Mesenchymal stem cell (in vitro differentiated cells and primary cell): Measurements from ENCODE around the gene KANTR.

Experiments
- DNase-seq: peaks from one replicate; pipeline ENCODE4 v3.0.0-alpha.2; 2013
- H2AFZ ChIP-seq: one replicate; pipeline ENCODE4 v1.6.1; 2013; ENCODE audit warnings: low read depth, mild to moderate bottlenecking, control low read depth, inconsistent platforms, low read length, moderate library complexity
- H2AK5ac ChIP-seq: 2 replicates; pipeline ENCODE4 v1.6.1; 2013; ENCODE audit warnings: low read length, moderate library complexity, mild to moderate bottlenecking, inconsistent platforms; ENCODE audit not compliant: severe bottlenecking
- H2BK120ac ChIP-seq: one replicate; pipeline ENCODE4 v1.6.1; 2013; ENCODE audit warnings: low read depth, mild to moderate bottlenecking, inconsistent platforms, low read length, moderate library complexity
- H2BK12ac ChIP-seq, 2 experiments: one replicate each; pipeline ENCODE4 v1.6.1; 2013; ENCODE audit warnings: inconsistent platforms in 2 of 2, low read length in 2 of 2, mild to moderate bottlenecking in 2 of 2, moderate library complexity in 2 of 2, control low read depth in 1 of 2
- H2BK15ac ChIP-seq: one replicate; pipeline ENCODE4 v1.6.1; 2013; ENCODE audit warnings: mild to moderate bottlenecking, low read depth, inconsistent platforms; ENCODE audit not compliant: poor library complexity, severe bottlenecking
- H2BK5ac ChIP-seq: 2 replicates; pipeline ENCODE4 v1.6.1; 2013; ENCODE audit warnings: low read depth, mild to moderate bottlenecking, low read length, control low read depth, inconsistent platforms; ENCODE audit not compliant: poor library complexity, severe bottlenecking
- H3K14ac ChIP-seq, 2 experiments: one replicate each; pipeline ENCODE4 v1.6.1; 2013; ENCODE audit warnings: inconsistent platforms in 2 of 2, low read length in 2 of 2, control low read depth in 1 of 2, mild to moderate bottlenecking in 1 of 2, moderate library complexity in 1 of 2
- H3K18ac ChIP-seq, 2 experiments: one replicate each; pipeline ENCODE4 v1.6.1; 2013; ENCODE audit warnings: inconsistent platforms in 2 of 2, low read length in 2 of 2, control low read depth in 1 of 2, low read depth in 1 of 2, mild to moderate bottlenecking in 1 of 2
- H3K23ac ChIP-seq, 2 experiments: one replicate each; pipeline ENCODE4 v1.6.1; 2013; ENCODE audit warnings: inconsistent platforms in 2 of 2, low read length in 2 of 2, mild to moderate bottlenecking in 2 of 2, moderate library complexity in 2 of 2, control low read depth in 1 of 2
- H3K27ac ChIP-seq: 2 replicates; pipeline ENCODE4 v1.5.1; 2013; ENCODE audit warnings: mild to moderate bottlenecking, moderate library complexity, low read length, control low read depth, inconsistent platforms; ENCODE audit not compliant: poor library complexity, severe bottlenecking
- H3K27me3 ChIP-seq, 2 experiments: 2 replicates each; pipeline versions ENCODE4 v1.6.1 to v1.7.0; 2013; ENCODE audit warnings: low read length in 2 of 2, mild to moderate bottlenecking in 2 of 2, moderate library complexity in 2 of 2, control low read depth in 1 of 2, inconsistent platforms in 1 of 2; ENCODE audit not compliant: control insufficient read depth in 1 of 2, insufficient read depth in 1 of 2
- H3K36me3 ChIP-seq, 2 experiments: 2 replicates each; pipeline versions ENCODE4 v1.6.1 to v1.7.0; 2013; ENCODE audit warnings: low read length in 2 of 2, control low read depth in 1 of 2, inconsistent platforms in 1 of 2, low read depth in 1 of 2, mild to moderate bottlenecking in 1 of 2; ENCODE audit not compliant: insufficient read depth in 2 of 2, control insufficient read depth in 1 of 2
- H3K4ac ChIP-seq, 2 experiments: one replicate each; pipeline ENCODE4 v1.6.1; 2013; ENCODE audit warnings: inconsistent platforms in 2 of 2, low read length in 2 of 2, mild to moderate bottlenecking in 2 of 2, moderate library complexity in 2 of 2, control low read depth in 1 of 2, low read depth in 1 of 2
- H3K4me1 ChIP-seq: 2 replicates; pipeline ENCODE4 v1.6.1; 2013; ENCODE audit warnings: low read depth, low read length, control low read depth; ENCODE audit not compliant: control insufficient read depth, insufficient read depth
- H3K4me2 ChIP-seq: 2 replicates; pipeline ENCODE4 v1.6.1; 2013; ENCODE audit warnings: low read length, mild to moderate bottlenecking, inconsistent platforms; ENCODE audit not compliant: poor library complexity, severe bottlenecking
- H3K4me3 ChIP-seq, 2 experiments: 2 replicates each; pipeline versions ENCODE4 v1.5.1 to v1.7.0; 2013; ENCODE audit warnings: low read length in 2 of 2, mild to moderate bottlenecking in 2 of 2, control low read depth in 1 of 2, low read depth in 1 of 2; ENCODE audit not compliant: insufficient read depth in 1 of 2
- H3K79me1 ChIP-seq: replicated peaks from 2 replicates; pipeline ENCODE4 v1.6.1; 2013; ENCODE audit warnings: mild to moderate bottlenecking, control low read depth, low read length, inconsistent platforms; ENCODE audit not compliant: poor library complexity, severe bottlenecking
- H3K9ac ChIP-seq: 2 replicates; pipeline ENCODE4 v1.7.0; 2013; ENCODE audit warnings: mild to moderate bottlenecking, low read length, moderate library complexity
- H3K9me3 ChIP-seq: 2 replicates; pipeline ENCODE4 v1.7.0; 2013; ENCODE audit warnings: mild to moderate bottlenecking, low read length; ENCODE audit not compliant: control insufficient read depth
- H4K8ac ChIP-seq: one replicate; pipeline ENCODE4 v1.6.1; 2013; ENCODE audit warnings: inconsistent platforms, mild to moderate bottlenecking, low read length, moderate library complexity
- H4K91ac ChIP-seq: one replicate; pipeline ENCODE4 v1.6.1; 2013; ENCODE audit warnings: mild to moderate bottlenecking, low read length, inconsistent platforms
- WGBS: methylation state at CpG from one replicate; pipeline ENCODE4 v1.1.7; 2013; ENCODE audit warnings: mixed read lengths; 5-methylcytosine and 5-hydroxymethylcytosine counted together

KANTR gene

DNA sequence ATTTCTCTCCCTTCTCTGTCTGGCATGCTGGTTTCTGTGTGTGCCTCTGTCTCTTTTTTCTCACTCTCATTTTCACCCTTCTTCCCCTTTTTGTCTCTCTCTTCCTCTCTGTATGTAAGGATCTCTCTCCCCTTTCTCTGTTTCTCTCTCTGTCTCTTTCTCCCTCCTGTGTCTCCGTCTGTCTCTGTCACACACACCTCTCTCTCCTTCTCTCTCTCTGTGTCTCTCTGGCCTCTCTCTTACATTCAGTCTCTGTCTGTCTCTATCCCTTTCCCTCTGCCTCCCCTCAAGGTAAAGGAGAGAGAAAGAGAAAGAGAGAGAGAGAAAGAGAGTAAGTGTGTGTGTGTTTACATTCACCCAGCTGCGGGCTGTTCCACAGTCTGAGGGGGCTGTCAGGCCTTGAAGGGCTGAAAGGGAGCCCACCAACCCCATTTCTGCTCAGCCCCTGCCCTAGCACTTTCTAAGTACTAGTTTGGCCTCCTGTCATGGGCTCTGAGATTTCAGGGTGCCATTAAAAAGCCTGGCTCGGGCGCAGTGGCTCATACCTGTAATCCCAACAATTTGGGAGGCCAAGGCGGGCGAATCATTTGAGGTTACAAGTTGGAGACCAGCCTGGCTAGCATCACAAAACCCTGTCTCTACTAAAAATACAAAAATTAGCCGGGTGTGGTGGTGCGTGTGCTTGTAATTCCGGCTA is 21.4 kb upstream of the KANTR start:
- Histone ChIP-seq H3K4ac (no peak overlapping the region), H3K27me3 (peaks cover 0 to 22% of the 10 kb centered on the region in 2 experiments), H3K4me3 (no peak overlapping the region), H2BK15ac (no peak overlapping the region), H3K27ac (no peak overlapping the region), H2BK120ac (no peak overlapping the region), H4K8ac (peak overlapping the region; percentile 49), H3K9ac (no peak overlapping the region), H3K18ac (no peak overlapping the region), H3K4me1 (peaks cover 3% of the 10 kb centered on the region), H2BK12ac (no peak overlapping the region), H2AFZ (no peak overlapping the region), H3K79me1 (peaks cover 4% of the 10 kb centered on the region), H2AK5ac (no peak overlapping the region), H3K14ac (no peak overlapping the region), H3K36me3 (peaks cover 8 to 15% of the 10 kb centered on the region in 2 experiments), H3K23ac (no peak overlapping the region), H2BK5ac (no peak overlapping the region), H3K9me3 (no peaks in the 10 kb centered on the region), H3K4me2 (no peak overlapping the region), H4K91ac (no peak overlapping the region)
- DNase-seq: no peak
- WGBS: 93% methylated on average over 7 of the region's 9 CpGs

DNA sequence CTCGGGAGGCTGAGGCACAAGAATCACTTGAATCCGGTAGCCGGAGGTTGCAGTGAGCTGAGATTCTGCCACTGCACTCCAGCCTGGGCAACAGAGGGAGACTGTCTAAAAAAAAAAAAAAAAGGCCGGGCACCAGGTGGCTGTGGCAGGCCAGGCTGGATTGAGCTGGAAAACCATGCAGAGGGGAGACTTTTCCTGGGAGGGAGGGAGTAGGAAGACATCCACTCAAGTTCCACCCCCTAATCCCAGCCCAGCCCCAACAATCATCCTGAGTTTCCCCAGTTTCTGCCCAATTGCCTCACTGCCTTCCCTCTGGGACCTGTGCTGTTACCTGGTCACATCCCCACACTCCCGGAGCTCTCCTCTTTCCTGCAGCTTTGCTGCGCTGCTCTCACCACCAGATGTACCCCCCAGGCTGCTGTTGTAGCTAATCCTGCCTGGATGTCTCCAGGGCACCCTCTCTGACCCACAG is 20.8 kb upstream of the KANTR start:
- no peak overlapping the region for H3K27ac ChIP-seq
- peaks cover 3% of the 10 kb centered on the region for H3K4me1 ChIP-seq
- no peak overlapping the region for H3K9ac ChIP-seq
- WGBS: 63% methylated on average over 4 of the region's 6 CpGs
- H3K79me1 ChIP-seq: peaks cover 5% of the 10 kb centered on the region
- no peaks in the 10 kb centered on the region for H3K9me3 ChIP-seq
- H2BK5ac ChIP-seq: no peak overlapping the region
- peaks cover 0 to 21% of the 10 kb centered on the region in 2 experiments for H3K27me3 ChIP-seq
- no peak overlapping the region for H3K4me3 ChIP-seq
- no peak for DNase-seq
- no peak overlapping the region for H4K91ac ChIP-seq
- no peak overlapping the region for H2BK15ac ChIP-seq
- H2BK120ac ChIP-seq: no peak overlapping the region
- H2BK12ac ChIP-seq: no peak overlapping the region
- H2AFZ ChIP-seq: no peak overlapping the region
- no peak overlapping the region for H3K14ac ChIP-seq
- H3K18ac ChIP-seq: no peak overlapping the region
- no peak overlapping the region for H3K23ac ChIP-seq
- H3K4ac ChIP-seq: no peak overlapping the region
- peaks cover 8 to 18% of the 10 kb centered on the region in 2 experiments for H3K36me3 ChIP-seq
- H2AK5ac ChIP-seq: no peak overlapping the region
- H3K4me2 ChIP-seq: no peak overlapping the region
- no peak overlapping the region for H4K8ac ChIP-seq

DNA sequence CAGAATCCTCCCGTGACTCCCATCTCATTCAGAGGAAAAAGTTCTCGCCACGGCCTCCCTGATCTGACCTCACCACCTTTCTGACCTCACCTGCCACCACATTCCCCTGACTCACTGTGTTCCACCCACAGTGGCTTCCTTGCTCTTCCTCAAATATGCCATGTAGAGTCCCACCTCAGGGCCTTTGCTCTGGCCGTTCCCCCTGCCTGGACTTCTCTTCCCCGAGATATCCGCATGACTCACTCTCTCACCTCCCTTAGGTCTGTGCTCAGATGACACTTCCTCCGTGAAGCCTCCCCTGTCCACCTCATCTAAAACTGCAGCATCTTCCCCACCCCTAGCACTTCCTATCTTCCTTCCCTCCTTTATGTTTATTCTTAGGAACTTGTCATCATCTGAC is 18.9 kb upstream of the KANTR start:
- Histone ChIP-seq H3K4ac (no peak overlapping the region), H2AK5ac (no peak overlapping the region), H2BK120ac (no peak overlapping the region), H3K14ac (no peak overlapping the region), H3K18ac (no peak overlapping the region), H2BK5ac (no peak overlapping the region), H2AFZ (no peak overlapping the region), H4K91ac (no peak overlapping the region), H3K9ac (no peak overlapping the region), H3K4me3 (no peak overlapping the region), H4K8ac (no peak overlapping the region), H3K9me3 (no peaks in the 10 kb centered on the region), H3K36me3 (peaks cover 8 to 21% of the 10 kb centered on the region in 2 experiments), H2BK12ac (no peak overlapping the region), H3K27ac (no peak overlapping the region), H2BK15ac (no peak overlapping the region), H3K4me1 (peaks cover 3% of the 10 kb centered on the region), H3K4me2 (no peak overlapping the region), H3K79me1 (peaks cover 4% of the 10 kb centered on the region), H3K23ac (no peak overlapping the region), H3K27me3 (peaks cover 0 to 30% of the 10 kb centered on the region in 2 experiments)
- DNase-seq: no peak
- WGBS: 78% methylated on average over 7 of the region's 7 CpGs

- Histone ChIP-seq H3K27ac (no peak overlapping the region), H3K9me3 (no peaks in the 10 kb centered on the region), H3K4me3 (no peak overlapping the region), H3K4me1 (peaks cover 3% of the 10 kb centered on the region), H3K14ac (no peak overlapping the region), H4K8ac (no peak overlapping the region), H2BK120ac (no peak overlapping the region), H3K9ac (no peak overlapping the region), H2BK5ac (no peak overlapping the region), H2BK12ac (no peak overlapping the region), H2AK5ac (no peak overlapping the region), H2AFZ (no peak overlapping the region), H3K18ac (no peak overlapping the region), H3K23ac (no peak overlapping the region), H3K36me3 (peaks cover 8 to 21% of the 10 kb centered on the region in 2 experiments), H3K4me2 (no peak overlapping the region), H2BK15ac (no peak overlapping the region), H3K79me1 (peaks cover 4% of the 10 kb centered on the region), H3K4ac (no peak overlapping the region), H3K27me3 (peaks cover 0 to 28% of the 10 kb centered on the region in 2 experiments), H4K91ac (no peak overlapping the region)
- no peak for DNase-seq
- WGBS: 97% methylated on average over 21 of the region's 21 CpGs
Observed at GRCh38 chrX:53076671-53077070, 17.3 kb upstream of the KANTR start.
